Karpas-422 (cell line): Measurements from ENCODE around the gene GREB1L. TPM values are rescaled to one million over a fixed set of nuclear protein-coding genes. Genes with fewer than 3 reads are reported as not detected.

ENCODE experiments used
- DNase-seq: peaks from one replicate; pipeline ENCODE4 v3.0.0-alpha.2; 2015
- H2AFZ ChIP-seq: fragments of 200-600 bp; sonication (generic); 2 replicates; pipeline ENCODE4 v1.6.1; 2014; ENCODE audit warnings: antibody characterized with exemption, low read length, mixed read lengths
- H3K27ac ChIP-seq: fragments of 200-600 bp; sonication (generic); 2 replicates; pipeline ENCODE4 v1.5.1; 2014; ENCODE audit warnings: mild to moderate bottlenecking, low read length, moderate library complexity
- H3K27me3 ChIP-seq: fragments of 200-600 bp; sonication (generic); 2 replicates; pipeline ENCODE4 v1.6.1; 2014; ENCODE audit warnings: low read length, mixed read lengths
- H3K36me3 ChIP-seq: fragments of 200-600 bp; sonication (generic); 2 replicates; pipeline ENCODE4 v1.6.1; 2014; ENCODE audit warnings: low read length, mixed read lengths; ENCODE audit not compliant: insufficient read depth
- H3K4me1 ChIP-seq: fragments of 200-600 bp; sonication (generic); 2 replicates; pipeline ENCODE4 v1.6.1; 2014; ENCODE audit warnings: mild to moderate bottlenecking, low read length, mixed read lengths
- H3K4me2 ChIP-seq: fragments of 200-600 bp; sonication (generic); 2 replicates; pipeline ENCODE4 v1.6.1; 2014; ENCODE audit warnings: low read length, low read depth, mild to moderate bottlenecking; ENCODE audit not compliant: poor library complexity, severe bottlenecking
- H3K4me3 ChIP-seq: fragments of 200-600 bp; sonication (generic); 2 replicates; pipeline ENCODE4 v1.5.1; 2014; ENCODE audit warnings: mild to moderate bottlenecking, antibody characterized with exemption, low read length, mixed read lengths
- H3K79me2 ChIP-seq: fragments of 200-600 bp; sonication (generic); 2 replicates; pipeline ENCODE4 v1.6.1; 2014; ENCODE audit warnings: mild to moderate bottlenecking, low read length, mixed read lengths
- H3K9ac ChIP-seq: fragments of 200-600 bp; sonication (generic); 2 replicates; pipeline ENCODE4 v1.6.0; 2014; ENCODE audit warnings: low read length
- H3K9me2 ChIP-seq: fragments of 200-600 bp; sonication (generic), shearing (Covaris generic); replicated peaks from 2 replicates; pipeline ENCODE4 v1.6.0; 2014; ENCODE audit warnings: mild to moderate bottlenecking, low read length, moderate library complexity; ENCODE audit not compliant: insufficient read depth
- H3K9me3 ChIP-seq: fragments of 300-700, 200-600 bp; sonication (generic); 2 replicates; pipeline ENCODE4 v1.6.1; 2014; ENCODE audit warnings: low read length, mixed read lengths
- H4K20me1 ChIP-seq: fragments of 200-600 bp; sonication (generic); 2 replicates; pipeline ENCODE4 v1.6.1; 2014; ENCODE audit warnings: mild to moderate bottlenecking, antibody characterized with exemption, low read length, low read depth; ENCODE audit not compliant: insufficient read depth
- total RNA-seq: library from RNA; depleted of rRNA; stranded (reverse); fragments of >200 nt; shearing (Covaris generic); gene quantifications from 2 replicates; pipeline ENCODE4 v1.2.3, GENCODE V29; 2014; ENCODE audit warnings: low replicate concordance

The GREB1L gene
- total RNA-seq, 1 experiment from 2014 or later: not detected

DNA sequence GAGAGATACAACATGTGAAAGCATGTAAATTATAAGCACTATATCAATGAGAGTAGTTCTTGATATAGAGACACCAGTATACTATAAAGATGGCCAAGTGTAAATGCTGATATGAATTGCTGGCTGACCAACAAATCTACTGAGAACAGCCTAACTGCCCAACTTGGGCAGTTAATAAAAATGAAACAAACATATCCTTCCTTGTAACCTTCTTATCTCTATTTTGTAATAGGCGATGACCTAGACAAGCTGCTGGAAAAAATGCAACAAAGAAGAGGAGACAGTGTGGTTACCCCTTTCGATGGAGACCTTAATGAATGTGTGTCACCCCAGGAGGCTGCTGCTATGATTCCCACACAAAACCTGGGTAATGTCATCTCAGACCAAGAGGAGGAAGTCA lies 209.8 kb downstream of the GREB1L start:
- H3K4me1 ChIP-seq: no peaks in the 10 kb centered on the region
- no peaks in the 10 kb centered on the region for H4K20me1 ChIP-seq
- H3K27me3 ChIP-seq: no peaks in the 10 kb centered on the region
- H3K4me3 ChIP-seq: no peak overlapping the region
- H3K9me3 ChIP-seq: no peaks in the 10 kb centered on the region
- no peak overlapping the region for H3K4me2 ChIP-seq
- no peak overlapping the region for H3K9ac ChIP-seq
- H3K79me2 ChIP-seq: no peaks in the 10 kb centered on the region
- no peaks in the 10 kb centered on the region for H3K9me2 ChIP-seq
- no peaks in the 10 kb centered on the region for H3K36me3 ChIP-seq
- H3K27ac ChIP-seq: no peak overlapping the region
- no peak for DNase-seq
- no peak overlapping the region for H2AFZ ChIP-seq

DNA sequence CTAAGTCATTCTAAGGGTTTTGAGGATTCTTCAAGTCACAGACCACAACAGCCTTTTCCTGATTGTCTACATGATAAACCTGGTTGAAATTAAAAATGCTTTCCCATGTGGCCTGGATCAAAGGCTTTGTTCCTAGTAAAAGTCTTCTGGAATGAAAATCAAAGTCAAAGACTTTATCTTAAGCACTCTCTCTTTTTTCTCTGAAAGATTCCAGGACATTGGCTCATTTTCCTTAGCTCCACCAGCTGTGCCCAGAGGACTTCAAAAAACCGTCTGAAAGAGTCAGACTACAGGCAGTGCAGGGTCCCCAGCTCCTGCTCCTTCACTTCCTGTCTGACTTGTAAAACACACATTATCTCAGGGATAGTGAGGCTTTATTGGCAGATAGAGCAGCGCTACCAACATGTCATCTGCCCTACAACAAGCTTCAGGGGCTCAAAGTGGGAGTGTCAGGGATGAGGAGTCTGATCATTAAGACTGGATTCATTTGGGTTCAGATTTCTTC lies 210.3 kb downstream of the GREB1L start:
- Histone ChIP-seq H3K79me2 (no peaks in the 10 kb centered on the region), H3K4me3 (no peak overlapping the region), H2AFZ (no peak overlapping the region), H3K9ac (no peak overlapping the region), H3K36me3 (no peaks in the 10 kb centered on the region), H3K27ac (no peak overlapping the region), H4K20me1 (no peaks in the 10 kb centered on the region), H3K4me2 (no peak overlapping the region), H3K27me3 (no peaks in the 10 kb centered on the region), H3K9me3 (no peaks in the 10 kb centered on the region), H3K4me1 (no peaks in the 10 kb centered on the region), H3K9me2 (no peaks in the 10 kb centered on the region)
- DNase-seq: no peak

DNA sequence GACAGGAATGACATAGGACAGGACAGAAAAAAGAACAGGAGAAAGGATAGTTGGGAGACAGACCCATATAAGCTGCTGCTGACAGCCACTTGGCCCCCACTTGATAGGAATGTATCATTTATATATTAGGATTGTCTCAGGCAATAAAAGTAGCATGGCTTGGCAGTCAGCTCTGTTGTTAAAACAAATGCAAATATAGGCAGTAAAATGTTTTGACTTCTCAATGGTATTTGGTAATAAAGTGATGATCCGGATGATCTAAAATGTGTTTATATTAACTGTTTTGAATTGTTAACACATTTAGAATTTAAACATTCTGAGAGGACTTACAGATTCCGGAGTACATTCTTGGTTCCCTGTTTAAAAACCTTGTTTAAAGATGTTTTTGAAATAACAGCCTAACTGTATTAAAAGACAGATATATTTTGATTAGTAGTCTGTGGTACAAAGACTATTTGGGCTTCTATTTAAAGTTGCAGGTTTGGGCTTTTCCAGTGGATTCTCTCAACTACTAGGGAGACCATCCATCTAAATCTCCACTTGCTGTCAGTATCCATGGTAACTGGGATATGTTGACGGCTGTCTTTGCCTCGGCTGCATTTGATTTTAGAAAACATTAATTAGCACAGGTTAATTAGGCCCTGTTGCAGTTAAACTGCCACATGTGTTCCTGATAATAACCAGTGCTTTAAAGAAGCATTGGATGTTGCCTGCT lies 210.9 kb downstream of the GREB1L start:
- H3K4me2 ChIP-seq: no peak overlapping the region
- no peak for DNase-seq
- no peaks in the 10 kb centered on the region for H4K20me1 ChIP-seq
- no peak overlapping the region for H3K4me3 ChIP-seq
- no peak overlapping the region for H3K9ac ChIP-seq
- H3K27ac ChIP-seq: no peak overlapping the region
- H3K4me1 ChIP-seq: no peaks in the 10 kb centered on the region
- H2AFZ ChIP-seq: no peak overlapping the region
- H3K27me3 ChIP-seq: no peaks in the 10 kb centered on the region
- no peaks in the 10 kb centered on the region for H3K36me3 ChIP-seq
- H3K79me2 ChIP-seq: no peaks in the 10 kb centered on the region
- H3K9me3 ChIP-seq: no peaks in the 10 kb centered on the region
- H3K9me2 ChIP-seq: no peaks in the 10 kb centered on the region

DNA sequence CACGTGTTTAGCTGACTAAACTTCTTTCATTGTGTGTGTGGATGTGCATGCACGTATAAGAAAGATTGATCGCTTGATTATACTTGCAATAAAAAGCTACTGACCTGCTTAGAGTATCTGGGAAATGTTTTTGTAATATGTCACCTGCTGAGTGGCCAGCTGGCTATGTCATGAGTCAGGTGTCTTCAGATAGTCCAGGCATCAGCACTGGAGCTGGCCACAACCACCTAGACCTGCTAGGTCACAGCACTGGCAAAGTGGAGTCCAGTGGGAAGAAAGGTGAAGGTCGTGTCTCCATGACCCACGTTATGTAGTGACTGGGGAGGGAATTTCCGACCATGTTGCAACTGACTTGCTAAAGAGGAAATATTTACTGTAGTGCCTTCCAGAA lies 211.5 kb downstream of the GREB1L start:
- no peak overlapping the region for H2AFZ ChIP-seq
- no peaks in the 10 kb centered on the region for H4K20me1 ChIP-seq
- no peaks in the 10 kb centered on the region for H3K79me2 ChIP-seq
- H3K9me2 ChIP-seq: no peaks in the 10 kb centered on the region
- H3K27ac ChIP-seq: no peak overlapping the region
- no peak for DNase-seq
- H3K9me3 ChIP-seq: no peaks in the 10 kb centered on the region
- H3K4me2 ChIP-seq: no peak overlapping the region
- no peak overlapping the region for H3K4me3 ChIP-seq
- no peak overlapping the region for H3K9ac ChIP-seq
- no peaks in the 10 kb centered on the region for H3K4me1 ChIP-seq
- H3K36me3 ChIP-seq: no peaks in the 10 kb centered on the region
- H3K27me3 ChIP-seq: no peaks in the 10 kb centered on the region

DNA sequence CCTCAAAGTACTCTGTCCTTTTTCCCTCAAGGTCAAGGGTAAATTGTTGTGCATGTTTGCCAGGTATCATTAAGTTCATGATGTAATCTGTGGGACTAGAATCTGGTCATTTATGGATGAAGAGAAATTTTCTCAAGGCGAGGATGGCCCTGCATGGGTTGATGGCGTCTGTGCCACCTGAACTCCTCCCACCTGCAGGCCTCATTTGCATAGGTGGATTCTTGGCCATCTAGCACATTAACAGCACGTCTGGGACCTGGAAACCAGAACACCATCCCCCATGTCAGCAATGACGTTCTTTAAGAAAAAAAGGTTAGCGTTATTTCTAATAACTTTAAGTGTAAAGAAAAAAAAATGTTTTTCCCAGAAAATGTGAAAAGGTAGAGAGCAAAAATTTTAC lies 212.7 kb downstream of the GREB1L start:
- no peak overlapping the region for H3K9ac ChIP-seq
- no peaks in the 10 kb centered on the region for H3K79me2 ChIP-seq
- no peaks in the 10 kb centered on the region for H3K36me3 ChIP-seq
- H3K4me2 ChIP-seq: no peak overlapping the region
- no peak overlapping the region for H3K27ac ChIP-seq
- no peak overlapping the region for H2AFZ ChIP-seq
- H3K4me1 ChIP-seq: no peaks in the 10 kb centered on the region
- H3K27me3 ChIP-seq: no peaks in the 10 kb centered on the region
- no peak overlapping the region for H3K4me3 ChIP-seq
- no peaks in the 10 kb centered on the region for H3K9me3 ChIP-seq
- no peak for DNase-seq
- H3K9me2 ChIP-seq: no peaks in the 10 kb centered on the region
- H4K20me1 ChIP-seq: no peaks in the 10 kb centered on the region

DNA sequence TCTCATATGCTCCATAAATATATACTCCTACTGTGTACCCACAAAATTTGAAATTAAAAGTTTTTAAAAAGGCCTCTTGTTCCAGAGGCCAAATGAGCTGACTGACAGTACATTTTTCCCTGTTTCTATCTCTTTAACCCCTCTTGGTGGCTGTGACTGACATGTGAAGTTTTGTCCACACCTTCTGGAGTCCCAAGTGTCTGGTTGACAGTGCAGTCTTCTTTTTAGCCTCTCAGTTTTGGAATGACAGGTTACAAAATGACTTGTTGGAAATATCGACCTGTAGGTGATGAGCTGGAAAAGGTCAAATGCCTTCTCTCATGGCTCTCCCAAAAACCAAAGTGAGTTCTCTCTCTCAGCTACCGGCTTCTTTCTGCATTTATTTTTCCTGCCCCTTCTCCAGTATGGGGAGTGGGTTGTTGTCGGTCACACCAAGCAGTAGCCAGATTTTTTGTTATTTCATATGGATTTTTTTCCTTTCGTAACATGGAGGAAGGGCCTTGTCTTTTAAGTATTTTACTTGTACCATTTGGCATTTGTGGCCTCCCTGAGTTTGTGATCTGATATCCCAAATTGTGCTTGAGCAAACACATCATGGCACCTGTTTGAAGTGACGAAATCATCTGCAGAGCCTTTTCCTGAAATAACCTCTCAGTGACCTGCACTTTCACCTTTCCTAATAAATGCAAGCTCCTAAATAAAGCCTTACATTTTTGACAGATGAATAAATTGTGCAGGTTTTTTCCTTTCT lies 214.6 kb downstream of the GREB1L start:
- Histone ChIP-seq H3K79me2 (no peaks in the 10 kb centered on the region), H3K4me3 (no peak overlapping the region), H3K9me3 (no peaks in the 10 kb centered on the region), H2AFZ (no peak overlapping the region), H3K4me2 (no peak overlapping the region), H3K36me3 (no peaks in the 10 kb centered on the region), H3K9me2 (no peaks in the 10 kb centered on the region), H3K4me1 (no peaks in the 10 kb centered on the region), H4K20me1 (no peaks in the 10 kb centered on the region), H3K9ac (no peak overlapping the region), H3K27ac (no peak overlapping the region), H3K27me3 (no peaks in the 10 kb centered on the region)
- DNase-seq: no peak

DNA sequence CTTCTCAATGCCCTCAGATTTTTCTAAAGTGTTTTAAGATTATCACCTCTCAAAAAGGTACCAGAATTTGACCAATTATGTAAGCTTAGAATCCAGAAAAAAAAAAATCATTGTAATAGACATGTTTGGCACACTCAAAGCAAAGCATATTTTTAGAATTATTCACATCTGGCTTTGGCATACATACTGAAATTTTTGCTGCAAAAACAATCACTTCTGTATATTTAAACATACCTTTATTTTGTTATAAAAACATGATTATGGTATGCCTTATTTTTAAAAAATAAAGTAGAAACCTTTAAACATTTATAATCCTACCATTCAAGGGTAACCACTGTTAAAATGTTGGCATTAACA lies 215.1 kb downstream of the GREB1L start:
- Histone ChIP-seq H3K9ac (no peak overlapping the region), H3K4me1 (no peaks in the 10 kb centered on the region), H3K27ac (no peak overlapping the region), H4K20me1 (no peaks in the 10 kb centered on the region), H3K9me3 (no peaks in the 10 kb centered on the region), H2AFZ (no peak overlapping the region), H3K9me2 (no peaks in the 10 kb centered on the region), H3K27me3 (no peaks in the 10 kb centered on the region), H3K4me3 (no peak overlapping the region), H3K4me2 (no peak overlapping the region), H3K36me3 (no peaks in the 10 kb centered on the region), H3K79me2 (no peaks in the 10 kb centered on the region)
- no peak for DNase-seq

DNA sequence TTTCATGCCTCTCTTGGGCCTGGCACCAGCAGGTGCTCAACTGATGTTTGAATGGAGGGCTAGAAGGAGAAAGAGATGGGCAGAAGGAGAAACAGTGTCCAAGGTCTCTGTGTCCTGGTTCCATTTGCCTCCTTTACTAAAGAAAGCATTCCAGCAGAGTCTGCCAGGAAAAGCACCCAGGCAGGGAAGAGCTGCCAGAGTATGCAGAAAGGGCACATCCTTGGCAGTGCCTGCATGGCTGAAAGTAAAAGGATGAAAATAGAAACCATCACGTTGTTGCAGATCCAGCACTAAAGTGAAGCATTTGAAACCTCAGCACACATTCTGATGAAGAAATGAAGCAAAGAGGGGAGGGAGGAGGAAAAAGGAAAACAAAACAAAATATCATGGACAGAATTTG lies 216.3 kb downstream of the GREB1L start:
- Histone ChIP-seq H3K4me3 (no peak overlapping the region), H3K36me3 (no peaks in the 10 kb centered on the region), H3K4me1 (no peaks in the 10 kb centered on the region), H3K27me3 (no peaks in the 10 kb centered on the region), H4K20me1 (no peaks in the 10 kb centered on the region), H3K79me2 (no peaks in the 10 kb centered on the region), H2AFZ (no peak overlapping the region), H3K4me2 (no peak overlapping the region), H3K9ac (no peak overlapping the region), H3K27ac (no peak overlapping the region), H3K9me3 (no peaks in the 10 kb centered on the region), H3K9me2 (no peaks in the 10 kb centered on the region)
- no peak for DNase-seq
